Tibial nerve (tissue), 3 donors: ENCODE data around the gene TBC1D24.

ENCODE experiments used
- POLR2A ChIP-seq, 2 donors: fragments of 450-650 bp; IDR thresholded peaks; one replicate each; pipeline ENCODE4 v1.6.1; 2017; ENCODE audit warnings: antibody characterized with exemption in 2 of 2, mild to moderate bottlenecking in 2 of 2, moderate library complexity in 2 of 2
- TF ChIP-seq, protein P1 (sequence below), 5 experiments: fragments of 200-600 bp in 3 of 5; fragments of 450-650 bp in 2 of 5; sonication (generic) in 3 of 5; IDR thresholded peaks; one replicate each; pipeline ENCODE4 v1.5.1; 2016 to 2019; ENCODE audit warnings: antibody characterized with exemption in 5 of 5, mild to moderate bottlenecking in 3 of 5, moderate library complexity in 2 of 5

DNA sequence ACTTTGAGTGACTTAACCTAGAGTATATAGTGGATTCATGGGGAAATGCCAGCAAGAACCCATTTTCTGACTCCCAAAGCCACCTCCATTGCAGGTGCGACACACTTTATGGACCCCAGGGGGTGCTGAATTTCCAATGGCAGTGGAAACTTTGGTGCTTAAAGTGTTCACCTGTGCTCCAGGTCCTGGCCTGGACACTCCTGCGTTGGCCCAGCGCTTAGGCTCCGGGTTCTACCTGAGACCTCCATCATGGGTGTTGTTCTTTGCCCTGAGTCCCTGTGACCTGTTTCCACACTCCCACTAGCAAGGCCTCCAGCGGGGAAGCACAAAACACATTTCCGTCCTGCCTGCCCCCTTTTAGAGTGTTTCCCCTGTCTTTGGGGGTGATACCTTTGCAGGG lies 42.6 kb upstream of the TBC1D24 start:
- no peak for TF ChIP-seq POLR2A (IDR thresholded peaks at IDR 0.05)
- TF ChIP-seq, protein P1, sequence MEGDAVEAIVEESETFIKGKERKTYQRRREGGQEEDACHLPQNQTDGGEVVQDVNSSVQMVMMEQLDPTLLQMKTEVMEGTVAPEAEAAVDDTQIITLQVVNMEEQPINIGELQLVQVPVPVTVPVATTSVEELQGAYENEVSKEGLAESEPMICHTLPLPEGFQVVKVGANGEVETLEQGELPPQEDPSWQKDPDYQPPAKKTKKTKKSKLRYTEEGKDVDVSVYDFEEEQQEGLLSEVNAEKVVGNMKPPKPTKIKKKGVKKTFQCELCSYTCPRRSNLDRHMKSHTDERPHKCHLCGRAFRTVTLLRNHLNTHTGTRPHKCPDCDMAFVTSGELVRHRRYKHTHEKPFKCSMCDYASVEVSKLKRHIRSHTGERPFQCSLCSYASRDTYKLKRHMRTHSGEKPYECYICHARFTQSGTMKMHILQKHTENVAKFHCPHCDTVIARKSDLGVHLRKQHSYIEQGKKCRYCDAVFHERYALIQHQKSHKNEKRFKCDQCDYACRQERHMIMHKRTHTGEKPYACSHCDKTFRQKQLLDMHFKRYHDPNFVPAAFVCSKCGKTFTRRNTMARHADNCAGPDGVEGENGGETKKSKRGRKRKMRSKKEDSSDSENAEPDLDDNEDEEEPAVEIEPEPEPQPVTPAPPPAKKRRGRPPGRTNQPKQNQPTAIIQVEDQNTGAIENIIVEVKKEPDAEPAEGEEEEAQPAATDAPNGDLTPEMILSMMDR (IDR thresholded peaks at IDR 0.05) = no peak
